ENCODE measurements around the gene CDC25B.

CDC25B gene

GRCh38 chr20:3814928-3815495 lies 18.9 kb downstream of the CDC25B start (continued):
- no peak for TF ChIP-seq ZNF76 (tag by site-specific recombination; IDR thresholded peaks at IDR 0.05; ENCODE audit: borderline replicate concordance, low read depth)
- TF ChIP-seq KLF9 (tag by site-specific recombination; IDR thresholded peaks at IDR 0.05; ENCODE audit: low read depth): no peak
- TF ChIP-seq ZNF521 (tag by site-specific recombination; IDR thresholded peaks at IDR 0.05): no peak

GRCh38 chr20:3815703-3816315 lies 19.7 kb downstream of the CDC25B start:
- CTCF ChIA-PET: interaction anchor here (0.5 to 1.9 kb wide), 4 partner anchors 9 to 72 kb away, joined by 3 to 10 read pairs (median 3); no protein-coding TSS in a partner anchor
- H3K4me1 ChIP-seq (ENCODE audit: control insufficient read depth, insufficient read depth, low read length): peaks cover 17% of the 10 kb centered on the region

More at GRCh38 chr20:3815703-3816315, 19.7 kb downstream of the CDC25B start:
- no peak for TF ChIP-seq TCF7L2 (IDR thresholded peaks at IDR 0.05; ENCODE audit: borderline replicate concordance, low read depth, low read length)
- no peak for TF ChIP-seq ZNF654 (tag by site-specific recombination; IDR thresholded peaks at IDR 0.05; ENCODE audit: low read depth)
- TF ChIP-seq ZNF394 (tag by site-specific recombination; IDR thresholded peaks at IDR 0.05; ENCODE audit: borderline replicate concordance): no peak
- no peak for TF ChIP-seq ZNF792 (tag by site-specific recombination; IDR thresholded peaks at IDR 0.05)
- TF ChIP-seq ZNF202 (tag by site-specific recombination; IDR thresholded peaks at IDR 0.05; ENCODE audit: borderline replicate concordance): no peak
- TF ChIP-seq ZNF398 (tag by site-specific recombination; IDR thresholded peaks at IDR 0.05): no peak
- TF ChIP-seq ZNF513 (tag by site-specific recombination; IDR thresholded peaks at IDR 0.05): no peak
- no peak for TF ChIP-seq SP3 (tag by site-specific recombination; IDR thresholded peaks at IDR 0.05)
- no peak for TF ChIP-seq ZNF776 (tag by site-specific recombination; IDR thresholded peaks at IDR 0.05; ENCODE audit: borderline replicate concordance)
- no peak for TF ChIP-seq ZNF311 (tag by site-specific recombination; IDR thresholded peaks at IDR 0.05; ENCODE audit: borderline replicate concordance)
- TF ChIP-seq ZNF561 (tag by site-specific recombination; IDR thresholded peaks at IDR 0.05; ENCODE audit: borderline replicate concordance): no peak
- TF ChIP-seq ZFP69B (tag by site-specific recombination; IDR thresholded peaks at IDR 0.05): no peak
- no peak for TF ChIP-seq ZNF148 (tag by site-specific recombination; IDR thresholded peaks at IDR 0.05; ENCODE audit: borderline replicate concordance)
- TF ChIP-seq ZNF211 (tag by site-specific recombination; IDR thresholded peaks at IDR 0.05; ENCODE audit: low read depth): no peak
- TF ChIP-seq ZNF248 (tag by site-specific recombination; IDR thresholded peaks at IDR 0.05): no peak
- TF ChIP-seq ZNF660 (tag by site-specific recombination; IDR thresholded peaks at IDR 0.05): no peak
- TF ChIP-seq ZNF19 (tag by site-specific recombination; IDR thresholded peaks at IDR 0.05; ENCODE audit: low read depth): no peak
- no peak for TF ChIP-seq ZNF169 (tag by site-specific recombination; IDR thresholded peaks at IDR 0.05)
- Histone ChIP-seq H3K36me3 (ENCODE audit: control insufficient read depth in 2 of 2, insufficient read depth in 1 of 2, low read length in 2 of 2) (no peaks in the 10 kb centered on the region), H3K4me3 (ENCODE audit: low read depth, low read length) (no peak overlapping the region), H3K27ac (ENCODE audit: extremely low read depth, low read depth, low read length) (no peak overlapping the region), H3K9me3 (ENCODE audit: control insufficient read depth, insufficient read depth, low read depth, low read length) (no peaks in the 10 kb centered on the region)
- POLR2A ChIA-PET: interaction anchor here (0.6 kb wide), 1 partner anchor 20 kb away, joined by 3 read pairs; the partner anchor contains the start of gene CDC25B

All from HEK293 (cell line).